Heart right ventricle (tissue), 16 donors: ENCODE results near the gene MYO15B. TPM values are rescaled to one million over a fixed set of nuclear protein-coding genes. Genes with fewer than 3 reads are reported as not detected.

ENCODE experiments used
- ATAC-seq, 8 donors: fragments of 200-7000 bp; cut with Tn5 transposase; one replicate each; pipeline ENCODE4 v1.9.1; 2020; ENCODE audit warnings: mild to moderate bottlenecking in 8 of 8, moderate library complexity in 8 of 8, moderate number of reproducible peaks in 1 of 8
- DNase-seq, 2 donors: peaks; one replicate each; pipeline ENCODE4 v3.0.0-alpha.2; 2020
- H3K27ac ChIP-seq, 10 donors: fragments of 200-600 bp; sonication (generic) in 2 of 10; one replicate each; pipeline versions ENCODE4 v1.5.0 to v1.8.0; 2020 to 2022; ENCODE audit warnings: mild to moderate bottlenecking in 3 of 10
- H3K27me3 ChIP-seq, 7 donors: fragments of 200-600 bp; one replicate each; pipeline ENCODE4 v1.8.0; 2021 to 2022; ENCODE audit warnings: mild to moderate bottlenecking in 2 of 7
- H3K36me3 ChIP-seq, 9 donors: fragments of 200-600 bp; sonication (generic) in 1 of 9; one replicate each; pipeline versions ENCODE4 v1.5.0 to v1.8.0; 2020 to 2022; ENCODE audit warnings: mild to moderate bottlenecking in 2 of 9
- H3K4me1 ChIP-seq, 9 donors: fragments of 200-600 bp; sonication (generic) in 1 of 9; one replicate each; pipeline versions ENCODE4 v1.5.0 to v1.8.0; 2020 to 2022; ENCODE audit warnings: mild to moderate bottlenecking in 4 of 9
- H3K4me3 ChIP-seq, 10 donors: fragments of 200-600 bp; sonication (generic) in 2 of 10; one replicate each; pipeline versions ENCODE4 v1.5.0 to v1.8.0; 2020 to 2022; ENCODE audit warnings: mild to moderate bottlenecking in 7 of 10, moderate library complexity in 2 of 10
- H3K9me3 ChIP-seq, 11 donors: fragments of 200-600 bp in 10 of 11; sonication (generic) in 2 of 11; one replicate each; pipeline versions ENCODE4 v1.5.0 to v1.8.0; 2013 to 2022; ENCODE audit warnings: mild to moderate bottlenecking in 2 of 11, control low read depth in 1 of 11, moderate library complexity in 1 of 11
- CTCF ChIP-seq, 9 donors: fragments of 200-600 bp; sonication (generic) in 2 of 9; IDR thresholded peaks; one replicate each; pipeline versions ENCODE4 v1.5.0 to v1.8.0; 2021 to 2022; ENCODE audit warnings: antibody characterized with exemption in 9 of 9, mild to moderate bottlenecking in 5 of 9, moderate library complexity in 1 of 9
- WGBS, 2 donors: extraction: QIAGEN DNeasy Blood & Tissue Kit; methylation state at CpG; one replicate each; pipeline ENCODE4 v1.1.7; 2013; ENCODE audit warnings: inconsistent platforms in 1 of 2; 5-methylcytosine and 5-hydroxymethylcytosine counted together
- intact Hi-C, 10 donors: fragments of 100-400 bp; cut with DNase I; formaldehyde crosslinking; loops; one replicate each; pipeline versions ENCODE4 v1.11.1 to v1.14.2; 2022
- polyA plus RNA-seq, 2 donors: library from polyadenylated mRNA; stranded (reverse); fragments of 200-250 nt; gene quantifications; one replicate each; pipeline ENCODE4 v1.2.3, GENCODE V29; 2013
- total RNA-seq, 10 donors: library from RNA; stranded (reverse); fragmentation: NEBNext Ultra II Directional in 3 of 10; extraction: Animal tissue kit (Norgen Biotek cat#: 25700) in 3 of 10; gene quantifications; one replicate each; pipeline versions ENCODE4 v1.2.1 to v1.2.4, GENCODE V29; 2021 to 2023
- donor health status: Arrhythmogenic right ventricular cardiomyopathy.
- donor health status: ischemic (EF 13 %, LVEDD 7.1; RV severe dilation, severe dysfunction).
- donor health status: healthy with polysubstance abuse.
- donor health status: DM: no; HTN: yes; CAD: no.
- donor health status: DM: no; HTN: no; CAD: no.
- donor health status: ischemic (EF 25% LVEDD 6.9; RV normal size, moderate dysfunction).
- donor health status: ischemic (EF 25% LVEDD 5.7; RV mildly dilated, moderate dysfunction).
- donor health status: healthy.
- donor health status: DM: yes; HTN: yes; CAD: no.
- donor health status: Ischemic cardiomyopathy.
- donor health status: ischemic (EF 35%, LVEDD 5.7; RV mildly dilated, moderate dysfunction).
- donor health status: nonischemic (EF 11% LVEDD 7.7; RV severe dilation, severe dysfunction).
- donor health status: DM: yes; HTN: yes; CAD: no.
- donor health status: PGD.
- donor health status: ischemic (EF 29% LVEDD 5.4; RV normal size, mild dysfunction).
- donor health status: nonischemic (EF 23%, LVEDD 6.1; RV moderate dilation, normal function).

MYO15B gene
- total and polyA plus RNA-seq, 12 donors = 27.9 to 205 (median 45.8) TPM

DNA sequence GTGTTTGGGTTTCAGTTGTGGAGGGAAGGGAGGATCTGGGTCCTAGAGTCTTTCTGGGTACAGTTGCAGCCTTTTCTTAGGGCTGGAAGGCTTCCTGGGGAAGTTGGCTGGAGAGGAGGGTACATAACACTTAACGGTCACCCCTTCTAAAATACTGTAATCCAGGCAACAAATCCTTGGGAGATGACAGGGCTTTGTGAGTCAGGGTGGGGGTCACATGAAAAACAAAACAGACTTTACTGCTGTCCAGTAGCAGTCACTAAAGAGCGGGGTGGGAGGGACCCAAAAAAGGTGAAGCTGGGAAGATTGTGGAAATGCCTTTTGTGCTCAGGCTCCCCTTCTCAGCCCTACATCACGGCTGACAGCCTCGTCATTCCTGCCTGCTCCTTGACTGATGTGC lies 85.9 kb downstream of the MYO15B start:
- 82 to 87% methylated on average over 4 of the region's 4 CpGs for WGBS, 2 donors
- Histone ChIP-seq H3K27ac (no peak overlapping the region), H3K27me3 (no peaks in the 10 kb centered on the region), H3K4me3 (no peak overlapping the region), H3K36me3 (peaks cover 0 to 92% (median 50%) of the 10 kb centered on the region in 9 donors), H3K4me1 (peaks cover 0 to 31% (median 16%) of the 10 kb centered on the region in 9 donors), H3K9me3 (no peaks in the 10 kb centered on the region)
- no peak for TF ChIP-seq CTCF (IDR thresholded peaks at IDR 0.05)
- ATAC-seq (no peak), DNase-seq (no peak)
- intact Hi-C loops = no loop called here

Other genes starting within 250 kb of the MYO15B start
- 10 to 100 TPM; 43.9 to 85.5 (median 52.0) TPM for gene GRB2, start 182.1 kb upstream of the MYO15B start, total RNA-seq
- 10 to 100 TPM; 23.5 to 54.0 TPM for gene GRB2, start 182.1 kb upstream of the MYO15B start, polyA plus RNA-seq
- gene TMEM94, start 131.2 kb upstream of the MYO15B start, total RNA-seq = 10 to 100 TPM; 29.0 to 66.7 (median 41.3) TPM
- gene TMEM94, start 131.2 kb upstream of the MYO15B start, polyA plus RNA-seq = 10 to 100 TPM; 25.6 to 56.1 TPM
- 10 to 100 TPM; 29.0 to 59.2 (median 37.2) TPM for gene CASKIN2, start 72.3 kb upstream of the MYO15B start, total RNA-seq
- gene CASKIN2, start 72.3 kb upstream of the MYO15B start, polyA plus RNA-seq = 10 to 100 TPM; 17.6 to 31.2 TPM
- gene TSEN54, start 71.3 kb upstream of the MYO15B start, total RNA-seq = 1 to 10 TPM; 4.2 to 9.9 (median 6.1) TPM
- gene TSEN54, start 71.3 kb upstream of the MYO15B start, polyA plus RNA-seq = 10 to 100 TPM; 13.6 to 18.1 TPM
- gene LLGL2, start 62.1 kb upstream of the MYO15B start, total RNA-seq = 1 to 10 TPM; 1.1 to 5.0 (median 2.6) TPM
- 10 to 100 TPM in 1 of 2 donors, 1 to 10 TPM in 1; 5.6 to 14.8 TPM for gene LLGL2, start 62.1 kb upstream of the MYO15B start, polyA plus RNA-seq
- gene SMIM5, start 45.6 kb downstream of the MYO15B start, total RNA-seq = 10 to 100 TPM in 2 of 10 donors, 1 to 10 TPM in 8; 1.9 to 14.2 (median 6.5) TPM
- gene SMIM5, start 45.6 kb downstream of the MYO15B start, polyA plus RNA-seq = 10 to 100 TPM in 1 of 2 donors, 1 to 10 TPM in 1; 3.1 to 19.2 TPM
- 10 to 100 TPM in 8 of 10 donors, 1 to 10 TPM in 2; 9.2 to 14.4 (median 10.7) TPM for gene RECQL5, start 79.4 kb downstream of the MYO15B start, total RNA-seq
- gene RECQL5, start 79.4 kb downstream of the MYO15B start, polyA plus RNA-seq = 10 to 100 TPM in 1 of 2 donors, 1 to 10 TPM in 1; 6.3 to 32.1 TPM
- gene SAP30BP, start 79.5 kb downstream of the MYO15B start, total RNA-seq = 10 to 100 TPM; 41.7 to 64.4 (median 55.8) TPM
- gene SAP30BP, start 79.5 kb downstream of the MYO15B start, polyA plus RNA-seq = 100 to 1,000 TPM in 1 of 2 donors, 10 to 100 TPM in 1; 78.4 to 115 TPM
- gene ITGB4, start 133.7 kb downstream of the MYO15B start, total RNA-seq = 10 to 100 TPM in 2 of 10 donors, 1 to 10 TPM in 8; 4.7 to 11.3 (median 9.0) TPM
- 10 to 100 TPM in 1 of 2 donors, 1 to 10 TPM in 1; 4.6 to 17.0 TPM for gene ITGB4, start 133.7 kb downstream of the MYO15B start, polyA plus RNA-seq
- 10 to 100 TPM in 6 of 10 donors, 1 to 10 TPM in 4; 5.2 to 26.4 (median 11.3) TPM for gene GALK1, start 177.4 kb downstream of the MYO15B start, total RNA-seq
- gene GALK1, start 177.4 kb downstream of the MYO15B start, polyA plus RNA-seq = 10 to 100 TPM; 29.2 to 44.6 TPM
- 10 to 100 TPM; 11.6 to 19.1 (median 14.7) TPM for gene UNK, start 197.0 kb downstream of the MYO15B start, total RNA-seq
- 10 to 100 TPM; 12.9 to 21.3 TPM for gene UNK, start 197.0 kb downstream of the MYO15B start, polyA plus RNA-seq